HepG2 (cell line): ENCODE data around the gene IGF2BP1.

Source experiments
- CTCF ChIP-seq: sonication (generic); formaldehyde crosslinking; IDR thresholded peaks from 2 replicates; pipeline ENCODE4 v1.5.0; 2020; ENCODE audit warnings: mild to moderate bottlenecking, missing genetic modification reagents, moderate library complexity
- NFAT5 ChIP-seq: sonication (generic); formaldehyde crosslinking; IDR thresholded peaks from 2 replicates; pipeline ENCODE4 v1.4.0; 2020; ENCODE audit warnings: missing genetic modification reagents
- NFATC3 ChIP-seq: sonication (generic); formaldehyde crosslinking; IDR thresholded peaks from 2 replicates; pipeline ENCODE4 v1.5.1; 2020; ENCODE audit warnings: mild to moderate bottlenecking, missing genetic modification reagents
- POLR2A ChIP-seq, 2 experiments: IDR thresholded peaks; 2 replicates each; pipeline ENCODE4 v1.6.1; 2011; ENCODE audit warnings: low read depth in 2 of 2, low read length in 2 of 2, mild to moderate bottlenecking in 1 of 2, moderate library complexity in 1 of 2; ENCODE audit not compliant: insufficient read depth in 1 of 2
- ZBTB33 ChIP-seq: sonication (generic); formaldehyde crosslinking; IDR thresholded peaks from 2 replicates; pipeline ENCODE4 v1.4.0; 2020; ENCODE audit warnings: missing genetic modification reagents
- ZFP91 ChIP-seq: sonication (generic); formaldehyde crosslinking; IDR thresholded peaks from 2 replicates; pipeline ENCODE4 v1.9.0; 2022; ENCODE audit warnings: missing genetic modification reagents, mild to moderate bottlenecking, borderline replicate concordance
- ZNF274 ChIP-seq: sonication (generic); formaldehyde crosslinking; IDR thresholded peaks from 2 replicates; pipeline ENCODE4 v1.5.1; 2020; ENCODE audit warnings: mild to moderate bottlenecking, missing genetic modification reagents
- ZNF761 ChIP-seq: sonication (generic); formaldehyde crosslinking; conservative IDR thresholded peaks from 2 replicates; pipeline ENCODE4 v1.4.0; 2020; ENCODE audit warnings: mild to moderate bottlenecking, missing genetic modification reagents

GRCh38 chr17:48985436-48986245 is 11.5 kb upstream of the IGF2BP1 start:
- TF ChIP-seq NFAT5 (CRISPR knock-in tag) = no peak
- no peak for TF ChIP-seq ZNF274 (CRISPR knock-in tag)
- no peak for TF ChIP-seq ZNF761
- no peak for TF ChIP-seq CTCF
- TF ChIP-seq POLR2A (IDR thresholded peaks at IDR 0.05; ENCODE audit: insufficient read depth in 1 of 2, low read depth in 2 of 2, low read length in 2 of 2) = no peak
- no peak for TF ChIP-seq ZBTB33 (CRISPR knock-in tag)
- no peak for TF ChIP-seq ZFP91 (CRISPR knock-in tag)
- no peak for TF ChIP-seq NFATC3 (CRISPR knock-in tag)
